ENCODE results near the gene SH3TC1.

- TF ChIP-seq ZNF362 (CRISPR knock-in tag; IDR thresholded peaks at IDR 0.05; ENCODE audit: borderline replicate concordance) (no peak), RAD21 (CRISPR knock-in tag; IDR thresholded peaks at IDR 0.05) (no peak), ZBTB20 (CRISPR knock-in tag; IDR thresholded peaks at IDR 0.05; ENCODE audit: borderline replicate concordance, low read depth) (no peak), ASH2L (IDR thresholded peaks at IDR 0.05; ENCODE audit: insufficient read length, low read depth, low read length) (no peak), MAX (IDR thresholded peaks at IDR 0.05) (no peak), CTCF (CRISPR knock-in tag; IDR thresholded peaks at IDR 0.05) (no peak), MATR3 (CRISPR knock-in tag; IDR thresholded peaks at IDR 0.05) (no peak), ZNF468 (CRISPR knock-in tag; IDR thresholded peaks at IDR 0.05) (no peak), TRIM24 (CRISPR knock-in tag; IDR thresholded peaks at IDR 0.05) (no peak), CREM (IDR thresholded peaks at IDR 0.05) (no peak), CREM (CRISPR knock-in tag; IDR thresholded peaks at IDR 0.05) (no peak), CBFB (CRISPR knock-in tag; IDR thresholded peaks at IDR 0.05) (no peak), ARID4A (CRISPR knock-in tag; IDR thresholded peaks at IDR 0.05; ENCODE audit: borderline replicate concordance) (no peak), ZKSCAN1 (IDR thresholded peaks at IDR 0.05; ENCODE audit: low read length) (no peak)
- TF ChIP-seq, protein P1, sequence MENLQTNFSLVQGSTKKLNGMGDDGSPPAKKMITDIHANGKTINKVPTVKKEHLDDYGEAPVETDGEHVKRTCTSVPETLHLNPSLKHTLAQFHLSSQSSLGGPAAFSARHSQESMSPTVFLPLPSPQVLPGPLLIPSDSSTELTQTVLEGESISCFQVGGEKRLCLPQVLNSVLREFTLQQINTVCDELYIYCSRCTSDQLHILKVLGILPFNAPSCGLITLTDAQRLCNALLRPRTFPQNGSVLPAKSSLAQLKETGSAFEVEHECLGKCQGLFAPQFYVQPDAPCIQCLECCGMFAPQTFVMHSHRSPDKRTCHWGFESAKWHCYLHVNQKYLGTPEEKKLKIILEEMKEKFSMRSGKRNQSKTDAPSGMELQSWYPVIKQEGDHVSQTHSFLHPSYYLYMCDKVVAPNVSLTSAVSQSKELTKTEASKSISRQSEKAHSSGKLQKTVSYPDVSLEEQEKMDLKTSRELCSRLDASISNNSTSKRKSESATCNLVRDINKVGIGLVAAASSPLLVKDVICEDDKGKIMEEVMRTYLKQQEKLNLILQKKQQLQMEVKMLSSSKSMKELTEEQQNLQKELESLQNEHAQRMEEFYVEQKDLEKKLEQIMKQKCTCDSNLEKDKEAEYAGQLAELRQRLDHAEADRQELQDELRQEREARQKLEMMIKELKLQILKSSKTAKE (CRISPR knock-in tag; IDR thresholded peaks at IDR 0.05; ENCODE audit: borderline replicate concordance) = no peak
Measured at GRCh38 chr4:8214136-8214535, 15.0 kb downstream of the SH3TC1 start.

Data from HepG2 (cell line).